ENCODE data around the gene TUBGCP3.

Gene TUBGCP3

DNA sequence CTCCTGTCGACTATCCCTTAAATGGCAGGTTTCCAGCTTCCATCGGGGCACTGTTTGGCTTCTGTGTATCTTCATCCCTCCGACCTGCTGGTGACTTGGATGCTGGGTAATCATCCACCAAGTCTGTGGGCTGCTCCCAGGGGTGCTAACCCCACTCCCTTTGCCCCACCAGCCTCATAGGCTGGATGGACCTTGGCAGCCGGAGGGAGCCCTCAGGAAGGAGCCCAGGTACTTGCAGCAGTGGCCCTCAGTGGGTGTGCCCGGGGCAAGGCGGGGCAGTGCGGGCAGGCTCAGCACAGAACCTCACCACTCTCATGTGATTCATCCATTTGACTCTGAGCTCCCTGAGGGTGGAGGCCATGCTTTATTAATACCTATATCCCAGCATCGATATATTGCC, 27.4 kb upstream of the TUBGCP3 start:
- DNase-seq: no peak

DNA sequence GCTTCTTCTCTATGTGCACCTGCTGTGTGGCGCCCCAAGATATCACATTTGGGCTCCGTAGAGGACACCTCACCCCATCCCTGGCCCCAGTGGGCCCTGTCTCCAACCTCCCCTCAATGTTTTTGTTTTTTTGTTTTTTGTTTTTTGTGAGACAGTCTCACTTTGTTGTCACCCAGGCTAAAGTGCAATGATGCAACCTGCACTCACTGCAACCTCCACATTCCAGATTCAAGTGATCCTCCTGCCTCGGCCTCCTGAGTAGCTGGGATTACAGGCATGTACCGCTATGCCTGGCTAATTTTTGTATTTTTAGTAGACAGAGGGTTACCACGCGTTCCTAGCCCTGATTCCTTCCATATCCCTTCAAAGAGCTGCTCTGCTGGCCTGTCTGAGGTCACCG, 26.9 kb upstream of the TUBGCP3 start:
- DNase-seq: no peak

GRCh38 chr13:112608212-112608611, 20.3 kb upstream of the TUBGCP3 start:
- no peak for DNase-seq

- DNase-seq: peak; percentile 93
These were observed 18.4 kb upstream of the TUBGCP3 start for GRCh38 chr13:112606109-112607001.

- DNase-seq: no peak
These were observed 17.6 kb upstream of the TUBGCP3 start for GRCh38 chr13:112605531-112605990.

- DNase-seq: peak; percentile 17
These were observed 15.8 kb upstream of the TUBGCP3 start for GRCh38 chr13:112603641-112604225.

GRCh38 chr13:112602189-112602588, 14.2 kb upstream of the TUBGCP3 start:
- DNase-seq: peak; percentile 28

- no peak for DNase-seq
These were observed 13.4 kb upstream of the TUBGCP3 start for GRCh38 chr13:112601371-112601770.

- DNase-seq: no peak
These were observed 8.3 kb upstream of the TUBGCP3 start for GRCh38 chr13:112596235-112596634.

DNA sequence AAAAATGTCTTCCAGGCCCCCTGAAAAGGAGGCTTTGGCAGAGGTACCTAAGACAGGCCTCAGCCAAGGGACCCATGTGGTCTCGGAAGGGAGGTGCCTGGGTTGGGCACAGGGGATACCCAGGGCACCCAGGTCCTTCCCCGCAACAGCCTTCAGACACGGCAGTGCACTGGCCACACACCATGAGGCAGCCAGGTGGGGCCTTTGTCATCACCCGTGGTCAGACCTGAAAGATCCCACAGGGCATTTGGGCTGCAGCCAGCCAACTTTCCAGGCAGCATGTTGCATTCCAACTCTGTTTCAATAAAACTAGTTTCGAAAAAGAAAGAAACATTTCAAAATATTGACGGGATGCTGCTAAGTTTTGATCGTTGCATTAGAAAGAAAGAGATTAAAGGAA, 4.7 kb upstream of the TUBGCP3 start:
- no peak for DNase-seq

DNA sequence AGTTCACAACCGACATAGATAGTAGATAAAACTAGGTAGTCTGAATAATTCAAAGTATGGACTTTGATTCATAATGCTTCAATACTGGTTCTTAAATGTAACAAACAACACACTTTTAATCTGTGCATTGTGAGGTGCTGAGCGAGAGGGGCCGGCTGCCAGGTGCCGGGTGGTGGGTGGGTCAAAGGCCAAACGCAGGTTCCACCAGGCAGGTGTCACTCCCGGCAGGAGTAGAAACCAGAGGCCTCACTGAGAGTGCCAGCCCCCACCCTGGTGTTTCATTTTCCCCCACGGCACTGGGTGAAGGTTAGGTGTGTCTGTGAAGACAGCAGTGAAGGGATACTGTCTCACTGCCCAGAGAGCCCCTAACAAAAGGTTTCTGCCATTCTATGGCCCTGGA, 4.2 kb upstream of the TUBGCP3 start:
- DNase-seq: no peak

GRCh38 chr13:112588490-112589297, 741 bp upstream of the TUBGCP3 start:
- DNase-seq: peak; percentile 73

DNA sequence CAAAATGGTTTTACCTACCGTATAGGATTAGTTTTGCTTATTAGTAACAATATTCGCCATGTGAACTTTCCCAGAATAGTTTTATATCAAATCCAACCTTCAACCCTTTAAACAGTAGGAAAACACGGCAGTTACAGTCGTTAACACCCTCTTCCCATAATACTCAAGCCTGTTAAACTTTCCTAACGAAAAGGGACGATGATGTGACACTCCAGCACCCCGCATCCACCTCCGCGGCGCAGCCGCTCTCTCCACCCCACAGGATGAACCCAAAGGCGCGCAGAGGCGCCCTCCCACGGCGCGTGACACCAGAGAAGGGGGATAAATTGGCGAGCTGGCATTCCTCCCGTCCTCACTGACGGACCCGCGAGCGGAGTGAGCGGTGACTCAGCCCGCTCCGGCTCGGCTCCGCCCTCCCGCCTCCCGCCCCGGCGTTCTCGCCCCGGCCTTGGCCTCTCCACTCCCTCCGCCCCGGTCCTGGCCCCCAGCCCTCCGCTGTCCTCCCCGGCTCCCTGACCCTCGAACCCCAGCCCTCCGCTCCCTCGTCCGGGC, 665 bp downstream of the TUBGCP3 start:
- DNase-seq: peak; percentile 88

GRCh38 chr13:112586334-112586960, 1.5 kb downstream of the TUBGCP3 start:
- DNase-seq: no peak

DNA sequence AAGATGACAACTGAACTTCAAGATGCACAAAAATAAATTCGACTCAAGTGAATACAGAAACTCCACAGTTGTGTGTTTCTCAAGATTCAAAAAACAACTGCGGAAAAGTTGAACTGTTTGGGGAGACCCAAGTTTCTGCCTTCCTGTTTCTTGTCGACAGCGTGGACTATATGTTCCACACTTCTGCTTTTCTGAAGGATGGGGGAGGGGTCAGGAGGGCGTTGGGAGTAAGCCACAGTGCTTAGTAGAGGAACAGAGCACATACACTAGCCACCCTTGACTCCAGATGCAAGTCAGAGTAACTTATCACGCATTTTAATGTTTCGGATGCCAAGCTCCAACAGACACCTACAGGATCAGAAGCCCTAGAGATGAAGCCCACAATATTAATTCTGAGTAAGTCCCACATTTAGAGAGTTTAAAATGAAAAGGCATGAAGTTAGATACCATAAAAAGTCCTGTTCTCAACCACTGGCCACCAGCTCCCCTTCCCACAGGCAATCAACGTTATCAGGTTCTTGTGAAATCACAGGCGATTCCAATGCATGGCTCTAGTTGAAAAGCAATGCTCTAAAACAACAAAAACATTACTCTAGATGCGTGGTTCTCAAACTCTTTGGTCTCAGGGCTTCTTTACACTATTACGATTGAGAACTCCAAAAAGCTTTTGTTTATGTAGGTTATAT, 4.2 kb downstream of the TUBGCP3 start:
- no peak for DNase-seq

DNA sequence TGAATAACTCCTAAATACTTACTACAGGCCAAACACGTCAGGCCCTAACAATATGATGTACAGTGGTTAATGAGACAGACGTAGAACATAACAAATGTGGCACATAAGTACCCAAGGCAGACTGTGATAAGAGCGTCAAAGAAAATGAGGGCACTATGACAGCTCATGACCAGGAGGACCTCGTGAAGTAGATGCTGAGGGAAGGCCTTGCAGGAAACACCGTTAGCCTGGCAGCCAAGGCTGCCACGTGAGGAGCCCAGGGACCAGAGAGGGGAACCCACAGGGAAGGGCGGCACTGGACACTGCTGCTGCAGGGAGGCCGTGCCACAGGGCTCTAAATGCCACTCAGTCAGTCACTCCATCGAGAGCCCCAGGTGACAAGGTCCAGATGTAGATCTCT, 5.7 kb downstream of the TUBGCP3 start:
- no peak for DNase-seq

DNA sequence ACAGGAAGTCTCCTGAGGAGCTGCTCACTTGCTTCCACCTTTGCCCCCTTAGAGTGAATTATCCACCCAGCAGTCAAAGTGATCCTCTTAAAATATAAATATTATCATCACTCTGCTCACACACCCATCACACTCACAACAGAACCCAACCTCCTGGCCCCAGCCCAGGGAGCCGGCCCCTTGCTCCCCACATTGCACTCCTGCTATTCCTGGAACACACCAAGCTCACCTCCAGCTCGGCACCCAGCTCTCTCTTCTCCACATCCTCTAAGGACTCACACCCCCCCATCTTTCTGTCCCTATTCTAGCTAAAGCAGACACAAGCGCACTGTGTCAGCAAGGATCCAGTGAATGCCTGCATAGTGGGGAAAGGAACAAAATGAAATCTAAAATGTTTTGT, 7.0 kb downstream of the TUBGCP3 start:
- no peak for DNase-seq

GRCh38 chr13:112580211-112580610, 7.7 kb downstream of the TUBGCP3 start:
- no peak for DNase-seq

DNA sequence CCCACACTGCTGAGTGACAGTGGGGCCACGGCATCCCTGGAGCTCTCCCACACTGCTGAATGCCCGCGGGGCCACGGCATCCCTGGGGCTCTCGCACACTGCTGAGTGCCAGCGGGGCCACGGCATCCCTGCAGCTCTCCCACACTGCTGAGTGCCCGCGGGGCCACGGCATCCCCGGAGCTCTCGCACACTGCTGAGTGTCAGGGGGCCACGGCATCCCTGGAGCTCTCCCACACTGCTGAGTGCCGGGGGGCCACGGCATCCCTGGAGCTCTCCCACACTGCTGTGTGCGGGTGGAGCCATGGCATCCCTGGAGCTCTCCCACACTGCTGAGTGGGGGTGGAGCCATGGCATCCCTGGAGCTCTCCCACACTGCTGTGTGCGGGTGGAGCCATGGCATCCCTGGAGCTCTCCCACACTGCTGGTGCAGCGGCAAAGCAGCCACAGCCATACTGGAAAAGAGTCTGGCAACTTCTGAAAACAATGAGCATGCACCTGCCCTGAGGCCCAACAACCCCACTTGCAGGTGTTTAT, 8.6 kb downstream of the TUBGCP3 start:
- DNase-seq: no peak

GRCh38 chr13:112576768-112577167, 11.2 kb downstream of the TUBGCP3 start:
- no peak for DNase-seq

DNA sequence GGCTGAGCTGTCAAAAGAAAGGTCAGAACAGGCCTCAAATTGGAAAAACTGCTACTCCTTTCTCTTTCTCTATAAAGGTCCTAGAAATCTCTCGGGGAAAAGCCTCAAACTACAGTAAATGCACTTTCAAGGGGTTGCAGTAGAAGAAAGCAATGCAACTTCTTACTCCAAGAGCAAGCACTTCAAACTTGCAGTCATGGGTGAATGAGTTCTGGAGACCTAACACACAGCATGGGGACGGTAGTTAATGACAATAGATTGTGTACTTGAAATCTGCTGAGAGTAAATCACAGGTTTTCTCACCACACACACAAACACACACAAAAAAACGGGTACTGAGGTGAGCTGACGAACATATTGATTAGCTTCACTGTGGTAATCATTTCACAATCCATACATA, 11.8 kb downstream of the TUBGCP3 start:
- no peak for DNase-seq

DNA sequence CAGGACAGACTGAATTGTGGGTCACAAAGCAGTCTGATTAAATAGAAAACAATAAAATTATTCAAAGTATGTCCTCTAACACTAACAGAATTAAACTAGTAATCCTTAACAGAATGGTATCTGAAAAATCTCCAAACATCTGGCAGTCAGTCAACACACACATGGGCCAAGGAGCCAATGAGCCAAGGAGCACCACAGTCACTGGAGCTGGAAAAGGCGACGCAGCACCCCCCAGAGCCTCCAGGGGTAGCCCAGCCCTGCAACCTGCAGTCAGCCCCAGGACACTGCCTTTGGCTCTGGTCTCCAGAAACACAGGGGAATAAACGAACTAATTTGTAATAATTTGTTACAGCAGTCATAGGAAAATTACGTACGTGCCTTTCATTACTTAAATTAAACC, 12.3 kb downstream of the TUBGCP3 start:
- no peak for DNase-seq

Data from NCI-H1092 treated with DMSO at 0.1 percent for 48 hours (cell line).